GM19452 (cell line): ENCODE data around the gene RRP1.
"Not testable (repeated sequence)": the region's sequence is repeated elsewhere in the genome, so short reads cannot be mapped to it uniquely, and the experiment has no call there.

Experiments
- ATAC-seq: cut with Tn5 transposase; IDR thresholded peaks from one replicate; pipeline ENCODE4 v1.9.1; 2021; ENCODE audit not compliant: unreplicated experiment

Gene RRP1

GRCh38 chr21:43835050-43835449, 45.7 kb downstream of the RRP1 start:
- ATAC-seq: no peak

DNA sequence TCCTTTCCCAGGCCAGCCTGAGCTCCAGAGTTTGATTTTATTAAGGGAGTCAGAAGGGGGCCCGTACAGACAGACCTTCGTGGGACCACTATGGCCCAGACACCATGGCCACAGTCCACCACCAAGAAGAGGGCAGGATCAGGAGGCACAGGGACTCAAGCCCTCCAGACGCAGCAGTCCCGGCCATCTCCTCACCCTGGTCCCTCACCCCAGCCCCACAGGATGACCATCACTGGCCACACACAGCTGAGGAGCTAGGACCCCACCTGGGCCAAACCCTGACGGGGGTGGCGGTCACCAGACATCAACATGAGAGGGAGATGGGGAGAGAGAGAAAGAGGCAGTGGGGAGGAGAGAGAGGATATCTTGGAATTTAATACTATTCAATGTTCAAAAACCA, 46.5 kb downstream of the RRP1 start:
- no peak for ATAC-seq

- ATAC-seq: no peak
These were observed 47.2 kb downstream of the RRP1 start for GRCh38 chr21:43836616-43837015.

DNA sequence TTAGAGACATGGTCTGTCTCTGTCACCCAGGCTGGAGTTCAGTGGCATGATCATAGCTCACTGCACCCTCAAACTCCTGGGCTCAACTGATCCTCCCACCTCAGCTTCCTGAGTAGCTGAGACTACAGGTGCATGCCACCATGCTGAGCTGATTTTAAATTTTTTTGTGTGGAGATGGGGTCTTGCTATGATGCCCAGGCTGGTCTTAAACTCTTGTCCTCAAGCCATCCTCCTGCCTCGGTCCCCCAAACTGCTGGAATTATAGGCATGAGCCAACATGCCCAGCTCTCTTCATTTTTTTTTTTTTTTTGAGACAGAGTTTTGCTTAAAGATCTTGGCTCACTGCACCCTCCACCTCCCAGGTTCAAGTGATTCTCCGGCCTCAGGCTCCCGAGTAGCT, 50.9 kb downstream of the RRP1 start:
- ATAC-seq: no peak

DNA sequence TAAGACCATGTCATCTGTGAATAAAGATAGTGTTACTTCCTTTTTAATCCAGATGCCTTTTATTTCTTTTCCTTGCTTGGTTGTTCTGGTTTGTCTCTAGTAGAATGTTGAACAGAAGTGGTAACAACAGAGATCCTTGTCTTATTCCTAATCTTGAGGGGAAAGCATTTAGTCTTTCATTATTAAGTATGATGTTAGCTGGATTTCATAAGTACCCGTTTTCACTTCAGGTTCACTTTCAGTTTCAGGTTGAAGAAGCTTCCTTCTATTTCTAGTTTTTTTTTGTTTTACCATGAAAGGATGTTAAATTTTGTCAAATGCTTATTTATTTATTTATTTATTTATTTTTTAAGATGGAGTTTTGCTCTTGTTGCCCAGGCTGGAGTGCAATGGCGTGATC, 53.4 kb downstream of the RRP1 start:
- no peak for ATAC-seq

DNA sequence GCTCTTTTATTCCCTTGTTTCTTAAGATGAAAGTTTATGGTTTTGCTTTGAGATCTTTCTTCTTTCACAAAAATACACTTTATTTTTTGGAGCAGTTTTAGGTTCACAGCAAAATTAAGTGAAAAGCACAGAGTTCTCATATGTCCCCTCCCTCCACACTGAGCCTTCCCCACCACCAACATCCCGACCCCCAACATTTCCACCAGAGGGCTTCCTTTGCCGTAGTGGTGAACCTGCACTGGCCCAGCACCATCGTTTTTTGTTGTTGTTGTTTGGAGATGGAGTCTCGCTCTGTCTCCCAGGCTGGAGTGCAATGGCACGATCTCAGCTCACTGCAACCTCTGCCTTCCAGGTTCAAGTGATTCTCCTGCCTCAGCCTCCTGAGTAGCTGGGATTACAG, 55.5 kb downstream of the RRP1 start:
- ATAC-seq: not testable (repeated sequence)

DNA sequence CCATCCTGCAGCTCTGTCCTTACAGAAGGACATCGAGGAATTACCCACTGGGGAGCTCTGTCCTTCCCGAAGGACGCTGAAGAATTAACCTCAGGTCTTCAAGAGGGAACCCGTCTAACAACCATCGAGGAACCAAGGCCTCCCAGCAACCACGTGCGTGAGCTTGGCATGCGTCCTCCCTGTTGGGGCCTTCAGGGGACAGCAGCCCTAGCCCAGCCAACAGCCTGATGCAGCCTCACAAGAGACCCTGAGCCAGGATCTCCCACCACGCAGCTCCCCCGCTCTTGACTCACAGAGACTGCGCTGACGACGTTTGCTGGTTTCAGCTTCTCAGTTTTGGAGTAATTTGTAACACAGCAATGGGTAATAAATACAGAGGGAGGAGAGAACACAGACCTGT, 56.0 kb downstream of the RRP1 start:
- no peak for ATAC-seq

GRCh38 chr21:43846430-43846829, 57.1 kb downstream of the RRP1 start:
- ATAC-seq: no peak

- ATAC-seq: no peak
These were observed 57.9 kb downstream of the RRP1 start for GRCh38 chr21:43847301-43847700.

- no peak for ATAC-seq
These were observed 59.4 kb downstream of the RRP1 start for GRCh38 chr21:43848771-43849170.

DNA sequence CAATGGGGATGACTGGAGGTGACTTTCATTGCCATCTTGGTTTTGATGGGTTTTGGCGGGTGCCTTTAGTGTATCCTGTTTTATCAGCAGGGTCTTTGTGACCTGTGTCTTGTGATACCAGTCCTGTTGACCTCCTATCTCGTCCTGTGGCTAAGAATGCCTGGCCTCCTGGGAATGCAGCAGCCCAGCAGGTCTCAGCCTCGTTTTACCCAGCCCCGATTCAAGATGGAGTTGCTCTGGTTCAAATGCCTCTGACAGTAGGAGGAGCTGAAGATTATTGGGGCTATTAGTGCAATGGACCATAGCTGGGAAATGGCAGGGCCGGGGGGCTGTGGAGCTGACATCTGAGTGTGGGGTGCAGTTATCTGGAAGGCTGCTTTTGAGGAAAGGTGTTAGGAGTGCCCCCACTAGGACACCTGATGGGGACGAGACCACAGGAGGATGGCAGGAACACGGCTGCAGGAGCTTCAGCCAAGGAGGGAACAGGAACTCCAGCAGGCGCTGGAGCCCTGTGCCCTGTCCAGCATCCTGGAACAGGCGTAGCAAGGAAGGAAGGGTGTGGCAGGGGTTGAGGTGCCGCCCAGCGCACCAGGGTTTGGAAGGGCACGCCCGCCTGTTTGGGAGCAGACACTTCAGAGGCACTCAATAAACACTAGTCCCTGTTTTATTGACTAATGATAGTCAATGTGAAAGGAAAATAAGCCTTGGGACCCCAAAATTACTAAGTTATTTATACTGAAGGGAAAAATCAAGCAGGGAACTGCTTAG, 60.3 kb downstream of the RRP1 start:
- ATAC-seq: no peak

DNA sequence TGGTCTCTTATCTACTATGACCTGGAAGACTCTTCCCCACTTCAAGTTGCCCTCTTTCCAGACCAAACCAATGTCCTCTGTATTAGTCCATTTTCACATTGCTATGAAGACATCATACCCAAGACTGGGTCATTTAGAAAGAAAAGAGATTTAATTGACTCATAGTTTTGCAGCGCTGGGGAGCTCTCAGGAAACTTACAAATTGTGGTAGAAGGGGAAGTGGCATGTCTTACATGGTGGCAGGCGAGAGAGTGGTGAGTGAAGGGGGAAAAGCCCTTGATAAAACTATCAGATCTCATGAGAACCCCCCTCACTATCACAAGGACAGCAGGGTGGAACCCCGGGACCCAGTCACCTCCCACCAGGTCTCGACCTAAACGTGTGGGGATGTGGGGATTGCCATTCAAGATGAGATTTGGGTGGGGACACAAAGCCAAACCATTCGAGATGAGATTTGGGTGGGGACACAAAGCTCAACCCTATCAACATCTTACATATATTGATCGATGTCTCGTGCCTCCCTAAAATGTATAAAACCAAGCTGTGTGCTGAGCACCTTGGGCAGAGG, 61.4 kb downstream of the RRP1 start:
- ATAC-seq: no peak

- ATAC-seq: no peak
These were observed 62.2 kb downstream of the RRP1 start for GRCh38 chr21:43851593-43851992.

DNA sequence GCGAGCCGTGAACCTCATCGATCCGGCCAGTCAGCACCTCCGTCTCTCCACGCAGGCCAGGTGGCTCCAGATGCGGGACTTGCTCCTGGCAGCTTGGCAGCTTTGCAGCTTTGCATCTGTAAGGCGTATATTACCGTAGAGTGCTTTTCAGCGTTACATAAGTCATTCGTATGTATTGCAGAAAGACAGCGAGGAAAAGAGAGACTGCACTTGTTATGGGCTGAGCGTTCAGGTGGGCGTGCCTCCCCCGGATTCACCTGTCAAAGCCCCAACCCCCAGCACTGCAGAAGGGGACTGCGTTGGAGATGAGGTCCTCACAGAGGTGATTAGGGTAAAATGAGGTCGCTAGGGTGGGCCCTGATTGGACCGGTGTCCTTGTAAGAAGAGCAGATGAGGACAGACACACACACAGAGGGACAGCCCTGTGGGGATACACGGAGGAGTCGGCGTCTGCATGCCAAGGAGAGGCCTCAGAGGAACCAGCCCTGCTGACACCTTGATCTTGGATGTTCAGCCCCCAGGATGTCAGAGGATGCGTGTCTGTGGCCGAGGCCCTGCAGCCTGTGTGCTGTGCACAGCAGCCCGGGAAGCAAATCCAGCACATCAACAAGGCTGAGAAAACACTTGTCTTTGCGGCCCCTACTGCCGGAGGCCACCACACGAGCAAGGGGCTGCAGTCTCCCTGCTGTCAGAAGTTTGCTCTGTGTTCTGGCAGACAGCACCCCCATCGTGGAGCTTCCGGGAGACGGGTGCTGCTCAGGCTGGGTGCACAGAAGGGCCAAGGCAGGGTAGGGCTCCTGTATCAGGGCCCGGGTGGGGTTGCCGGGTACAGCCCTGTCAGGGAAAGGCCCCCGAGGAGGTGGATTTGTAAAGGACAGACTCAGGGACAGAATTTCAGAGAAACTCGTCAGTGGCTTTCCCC, 64.7 kb downstream of the RRP1 start:
- peak; percentile 18 for ATAC-seq
